GM12878 (cell line): Measurements from ENCODE around the gene WDR41.

ENCODE experiments used
- EZH2 ChIP-seq: IDR thresholded peaks from 2 replicates; pipeline ENCODE4 v1.6.1; 2012; ENCODE audit warnings: low read depth, mild to moderate bottlenecking, control low read depth, inconsistent platforms, low read length, borderline replicate concordance; ENCODE audit not compliant: control insufficient read depth
- RCOR1 ChIP-seq: conservative IDR thresholded peaks from 2 replicates; pipeline ENCODE4 v1.6.1; 2012; ENCODE audit warnings: low read depth, low read length, improper control_type of control experiment
- TF ChIP-seq, protein P1 (sequence below): fragments of 450-650 bp; IDR thresholded peaks from 2 replicates; pipeline ENCODE4 v1.6.1; 2017; ENCODE audit warnings: low read depth, mild to moderate bottlenecking, moderate library complexity

DNA sequence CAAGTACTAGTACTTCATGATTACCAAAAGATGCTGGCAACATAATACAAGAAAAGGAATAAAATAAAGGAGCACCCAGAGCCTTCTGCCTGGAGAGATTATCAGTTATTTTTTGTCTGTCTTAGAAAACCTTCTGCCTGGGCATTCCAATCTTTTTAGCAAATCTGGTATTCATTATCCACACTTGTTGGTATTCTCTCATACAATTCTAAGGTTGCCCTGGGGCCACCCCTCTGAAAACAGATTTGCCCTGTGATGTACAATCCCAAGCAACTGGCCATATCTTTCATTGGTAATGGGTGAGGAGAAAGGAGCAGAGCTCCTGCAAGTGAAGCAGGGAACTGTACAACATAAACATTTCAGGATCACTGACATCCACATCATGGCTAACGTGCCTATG, 47.8 kb downstream of the WDR41 start:
- no peak for TF ChIP-seq EZH2
- TF ChIP-seq RCOR1, result no peak
- TF ChIP-seq, protein P1, sequence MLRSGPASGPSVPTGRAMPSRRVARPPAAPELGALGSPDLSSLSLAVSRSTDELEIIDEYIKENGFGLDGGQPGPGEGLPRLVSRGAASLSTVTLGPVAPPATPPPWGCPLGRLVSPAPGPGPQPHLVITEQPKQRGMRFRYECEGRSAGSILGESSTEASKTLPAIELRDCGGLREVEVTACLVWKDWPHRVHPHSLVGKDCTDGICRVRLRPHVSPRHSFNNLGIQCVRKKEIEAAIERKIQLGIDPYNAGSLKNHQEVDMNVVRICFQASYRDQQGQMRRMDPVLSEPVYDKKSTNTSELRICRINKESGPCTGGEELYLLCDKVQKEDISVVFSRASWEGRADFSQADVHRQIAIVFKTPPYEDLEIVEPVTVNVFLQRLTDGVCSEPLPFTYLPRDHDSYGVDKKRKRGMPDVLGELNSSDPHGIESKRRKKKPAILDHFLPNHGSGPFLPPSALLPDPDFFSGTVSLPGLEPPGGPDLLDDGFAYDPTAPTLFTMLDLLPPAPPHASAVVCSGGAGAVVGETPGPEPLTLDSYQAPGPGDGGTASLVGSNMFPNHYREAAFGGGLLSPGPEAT, result no peak
